Measurements from ENCODE around the gene CADM1. TPM values are rescaled to one million over a fixed set of nuclear protein-coding genes. Genes with fewer than 3 reads are reported as not detected.

CADM1 gene
- 5.1 and 18.6 TPM in 2 replicates for total RNA-seq

GRCh38 chr11:115504276-115505158 is at the start of gene CADM1:
Gene CADM1, minus strand, starts transcription at chr11:115504415.

